Measurements from ENCODE around the gene PPP4R3B. TPM values are rescaled to one million over a fixed set of nuclear protein-coding genes. Genes with fewer than 3 reads are reported as not detected.

PPP4R3B gene
- total and polyA plus RNA-seq, 2 of the 8 experiments (the other 6 are each of a cell fraction or from before 2014, with no cell fraction given), result 8.5 to 39.1 TPM

DNA sequence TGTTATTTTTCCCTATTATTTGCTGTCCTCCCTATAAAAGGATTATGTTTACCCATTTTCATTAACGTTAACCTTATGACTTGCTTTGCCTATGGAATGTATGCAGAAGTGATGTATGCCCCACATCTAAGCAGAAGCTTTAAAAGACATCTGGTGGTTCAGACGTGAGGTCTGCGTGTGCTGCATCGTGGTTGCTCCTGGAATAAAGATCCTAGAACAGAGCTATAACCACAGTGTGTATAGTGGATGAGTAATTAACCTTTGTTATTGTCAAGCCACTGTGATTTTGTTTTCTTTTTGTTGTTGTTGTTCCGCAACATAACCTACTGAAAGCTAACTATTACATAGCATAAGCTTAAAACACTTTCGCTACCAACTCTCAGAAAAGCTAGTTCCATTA lies 118.8 kb downstream of the PPP4R3B start:
- no peak for DNase-seq (ENCODE audit: low read depth in 1 of 2, low spot score in 2 of 2)
- Histone ChIP-seq H4K8ac (ENCODE audit: extremely low read depth, insufficient read depth, low read length) (no peak overlapping the region), H3K36me3 (ENCODE audit: control insufficient read depth in 2 of 4, insufficient read depth in 4 of 4, low read length in 3 of 4) (no peaks in the 10 kb centered on the region), H2AK5ac (ENCODE audit: low read depth, low read length) (no peak overlapping the region), H3K9me3 (ENCODE audit: insufficient read depth in 2 of 2, low read depth in 1 of 2, low read length in 1 of 2) (no peaks in the 10 kb centered on the region; a peak in 1 of 4 replicates), H2AFZ (ENCODE audit: low read length) (no peak overlapping the region), H2BK15ac (ENCODE audit: low read length) (no peak overlapping the region), H3K56ac (replicated peaks; ENCODE audit: insufficient read length, low read depth, low read length) (no peak overlapping the region), H4K5ac (ENCODE audit: insufficient read length, low read depth, low read length) (no peak overlapping the region), H3K79me2 (ENCODE audit: control insufficient read depth in 1 of 2, insufficient read depth in 2 of 2, low read length in 2 of 2) (no peaks in the 10 kb centered on the region), H3K4me1 (replicated peaks in 1 of 4; ENCODE audit: control insufficient read depth in 3 of 4, insufficient read depth in 4 of 4, low read length in 3 of 4) (no peaks in the 10 kb centered on the region), H2BK120ac (replicated peaks; ENCODE audit: low read depth, low read length) (no peak overlapping the region), H3K27me3 (replicated peaks in 1 of 4; ENCODE audit: control insufficient read depth in 3 of 4, extremely low read depth in 1 of 4, insufficient read depth in 3 of 4, low read length in 3 of 4) (no peaks in the 10 kb centered on the region), H3K14ac (ENCODE audit: insufficient read length) (no peak overlapping the region), H4K91ac (replicated peaks; ENCODE audit: insufficient read length, low read length) (no peak overlapping the region), H3K27ac (ENCODE audit: low read depth, low read length) (no peak overlapping the region), H3K4ac (replicated peaks; ENCODE audit: insufficient read length, low read depth, low read length) (no peak overlapping the region), H3K79me1 (ENCODE audit: low read depth, low read length) (no peaks in the 10 kb centered on the region), H3K4me3 (ENCODE audit: extremely low read depth in 1 of 4, insufficient read depth in 2 of 4, low read depth in 3 of 4, low read length in 4 of 4) (no peak overlapping the region), H3K18ac (ENCODE audit: extremely low read depth, low read length) (no peak overlapping the region), H3K9ac (replicated peaks in 1 of 4; ENCODE audit: extremely low read depth in 1 of 4, low read depth in 3 of 4, low read length in 3 of 4) (no peak overlapping the region), H2BK5ac (ENCODE audit: low read depth, low read length) (no peak overlapping the region), H3K23me2 (ENCODE audit: low read depth, low read length) (no peaks in the 10 kb centered on the region), H3K4me2 (ENCODE audit: insufficient read depth in 1 of 2, low read depth in 2 of 2, low read length in 2 of 2) (no peak overlapping the region), H3K23ac (ENCODE audit: insufficient read length) (no peak overlapping the region), H2BK20ac (ENCODE audit: low read length) (no peak overlapping the region), H2BK12ac (ENCODE audit: low read depth, low read length) (no peak overlapping the region), H4K20me1 (replicated peaks in 1 of 2; ENCODE audit: control insufficient read depth in 1 of 2, insufficient read depth in 2 of 2, low read length in 2 of 2) (no peaks in the 10 kb centered on the region)
- ChIA-PET CTCF (ENCODE audit: partially characterized antibody) (interaction anchor here (1.2 kb wide), 1 partner anchor 10 kb away, joined by 3 read pairs; no protein-coding TSS in a partner anchor), POLR2A (ENCODE audit: partially characterized antibody) (interaction anchor here (0.6 kb wide), 1 partner anchor 52 kb away, joined by 3 read pairs; no protein-coding TSS in a partner anchor)
- WGBS, 2 experiments (ENCODE audit: extremely low coverage in 1 of 2, insufficient coverage in 1 of 2, insufficient read length in 1 of 2, insufficient replicate concordance in 2 of 2, low coverage in 1 of 2, low lambda C conversion rate in 2 of 2, missing lambda C conversion rate in 1 of 2), result 92% methylated on average over 6 of the region's 6 CpGs; no CpG with 5 or more reads in 1 of the 2 experiments
- TF ChIP-seq TEAD4 (IDR thresholded peaks at IDR 0.05; ENCODE audit: low read depth, low read length) (no peak), YY1 (IDR thresholded peaks at IDR 0.05; ENCODE audit: low read depth, low read length) (no peak), CBX5 (IDR thresholded peaks at IDR 0.05; ENCODE audit: low read depth, low read length) (no peak), TCF12 (IDR thresholded peaks at IDR 0.05; ENCODE audit: low read depth, low read length) (no peak), JUND (IDR thresholded peaks at IDR 0.05; ENCODE audit: low read length) (no peak), KDM4A (IDR thresholded peaks at IDR 0.05; ENCODE audit: low read depth, low read length, severe bottlenecking) (no peak), EGR1 (IDR thresholded peaks at IDR 0.05; ENCODE audit: borderline replicate concordance, low read depth, low read length) (no peak)
- no peak for FAIRE-seq
